Measurements from ENCODE around the gene MPO. TPM values are rescaled to one million over a fixed set of nuclear protein-coding genes. Genes with fewer than 3 reads are reported as not detected.

MPO gene
- total and polyA plus RNA-seq, 9 of the 15 experiments (the other 6 are each of a cell fraction or from before 2014, with no cell fraction given) = 0.04 to 0.47 (median 0.39) TPM; not detected in 6

DNA sequence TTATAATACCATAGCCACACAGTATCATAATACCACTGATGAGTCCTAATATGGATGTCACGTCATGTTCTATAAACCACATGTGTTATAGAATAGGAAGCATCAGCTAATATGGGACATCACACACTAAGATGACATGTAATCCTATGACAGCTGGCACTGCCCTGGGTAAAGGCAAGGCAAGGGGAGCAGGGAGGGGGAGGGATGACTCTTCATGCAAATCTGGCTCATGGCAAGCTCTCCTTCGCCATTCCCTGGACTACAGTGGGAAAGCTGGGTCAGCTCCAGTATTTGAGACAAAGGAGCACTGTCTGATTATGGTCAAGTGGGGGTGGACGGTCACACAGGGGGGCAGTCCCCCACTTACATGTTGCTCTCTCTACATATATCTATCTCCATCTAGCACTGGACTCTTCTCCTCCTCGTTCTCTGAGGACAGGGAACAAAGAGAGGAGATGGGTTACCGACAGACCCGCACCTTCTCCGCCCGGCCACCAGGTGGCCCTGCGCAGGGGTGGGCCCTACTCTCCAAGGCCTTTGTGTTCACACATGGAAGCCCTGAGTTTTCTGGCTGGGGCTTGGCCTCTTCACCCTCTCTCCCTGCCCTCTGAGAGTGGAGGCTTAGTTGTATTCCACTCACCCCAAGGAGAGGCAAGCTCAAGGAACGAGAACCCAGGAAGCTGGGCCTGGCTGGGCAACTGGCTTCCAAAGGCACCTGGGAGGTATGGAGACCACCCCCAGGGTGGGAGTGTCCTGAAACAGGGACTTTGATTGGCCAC lies 23.4 kb upstream of the MPO start (continued):
- TF ChIP-seq ZNF253 (CRISPR knock-in tag; conservative IDR thresholded peaks at IDR 0.05) = no peak
- no peak for TF ChIP-seq GABPA (tag; conservative IDR thresholded peaks at IDR 0.05; ENCODE audit: low read depth)
- TF ChIP-seq, protein P1, sequence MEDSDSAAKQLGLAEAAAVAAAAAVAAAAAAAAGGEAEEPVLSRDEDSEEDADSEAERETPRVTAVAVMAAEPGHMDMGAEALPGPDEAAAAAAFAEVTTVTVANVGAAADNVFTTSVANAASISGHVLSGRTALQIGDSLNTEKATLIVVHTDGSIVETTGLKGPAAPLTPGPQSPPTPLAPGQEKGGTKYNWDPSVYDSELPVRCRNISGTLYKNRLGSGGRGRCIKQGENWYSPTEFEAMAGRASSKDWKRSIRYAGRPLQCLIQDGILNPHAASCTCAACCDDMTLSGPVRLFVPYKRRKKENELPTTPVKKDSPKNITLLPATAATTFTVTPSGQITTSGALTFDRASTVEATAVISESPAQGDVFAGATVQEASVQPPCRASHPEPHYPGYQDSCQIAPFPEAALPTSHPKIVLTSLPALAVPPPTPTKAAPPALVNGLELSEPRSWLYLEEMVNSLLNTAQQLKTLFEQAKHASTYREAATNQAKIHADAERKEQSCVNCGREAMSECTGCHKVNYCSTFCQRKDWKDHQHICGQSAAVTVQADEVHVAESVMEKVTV (CRISPR knock-in tag; IDR thresholded peaks at IDR 0.05) = 0 out of 2 replicates have a peak, but pooled peaks have one; percentile 19
- TF ChIP-seq, protein P2, sequence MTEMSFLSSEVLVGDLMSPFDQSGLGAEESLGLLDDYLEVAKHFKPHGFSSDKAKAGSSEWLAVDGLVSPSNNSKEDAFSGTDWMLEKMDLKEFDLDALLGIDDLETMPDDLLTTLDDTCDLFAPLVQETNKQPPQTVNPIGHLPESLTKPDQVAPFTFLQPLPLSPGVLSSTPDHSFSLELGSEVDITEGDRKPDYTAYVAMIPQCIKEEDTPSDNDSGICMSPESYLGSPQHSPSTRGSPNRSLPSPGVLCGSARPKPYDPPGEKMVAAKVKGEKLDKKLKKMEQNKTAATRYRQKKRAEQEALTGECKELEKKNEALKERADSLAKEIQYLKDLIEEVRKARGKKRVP (CRISPR knock-in tag; IDR thresholded peaks at IDR 0.05) = no peak

DNA sequence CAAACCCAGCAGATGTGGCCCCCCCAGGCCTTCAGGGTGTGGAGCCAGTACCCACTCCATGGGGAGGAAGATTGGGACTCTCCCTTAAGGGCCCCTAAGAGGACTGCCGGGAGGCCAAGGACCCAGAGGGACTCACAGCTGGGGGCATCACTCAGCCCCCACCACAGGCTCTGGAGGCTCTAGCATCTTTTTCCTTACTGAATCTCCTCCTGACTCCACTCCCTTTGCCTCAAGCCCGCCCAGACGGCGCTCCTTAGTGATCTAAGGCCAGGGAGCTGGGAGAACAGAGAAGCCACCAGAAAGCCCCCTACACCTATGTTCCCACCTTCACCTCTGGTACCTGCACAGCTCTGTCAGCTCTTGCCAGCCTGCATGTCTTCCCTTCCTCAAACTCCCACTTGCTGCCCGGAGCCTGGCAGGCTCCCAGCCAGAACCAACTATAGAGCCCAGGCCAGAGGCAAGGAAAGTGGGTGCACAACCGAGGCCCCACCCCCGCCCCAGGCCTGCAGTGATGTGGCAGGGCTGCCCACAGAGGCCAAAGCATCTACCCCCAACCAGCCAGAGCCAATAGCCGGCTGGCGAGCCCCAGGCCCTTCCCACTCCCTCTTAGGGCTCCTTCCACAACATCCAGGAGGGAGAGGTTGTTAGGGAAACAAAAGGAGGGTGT lies 22.3 kb upstream of the MPO start:
- intact Hi-C loops (cut with micrococcal nuclease) (no loop called here), in situ Hi-C loops (cut with MboI) (no loop called here)
- H3K27me3 ChIP-seq (ENCODE audit: control insufficient read depth in 2 of 2, insufficient read depth in 2 of 2, low read length in 2 of 2) = no peaks in the 10 kb centered on the region
- H3K36me3 ChIP-seq (ENCODE audit: control insufficient read depth, insufficient read depth, low read length) = no peaks in the 10 kb centered on the region
- no peak overlapping the region for H3K27ac ChIP-seq (ENCODE audit: extremely low read depth, low read depth, low read length)
- no peak overlapping the region for H3K9ac ChIP-seq (ENCODE audit: insufficient read depth in 1 of 2, low read depth in 2 of 2, low read length in 2 of 2)
- no TSS peak for BruUV-seq (replicated peaks)
- H2AFZ ChIP-seq (ENCODE audit: low read depth, low read length) = no peak overlapping the region
- DNase-seq (ENCODE audit: extremely low read depth in 1 of 4, low spot score in 3 of 4) (no peak), FAIRE-seq (no peak), ATAC-seq (no peak)
- no peak overlapping the region for H3K4me3 ChIP-seq
- CTCF ChIA-PET (ENCODE audit: low intra/inter-chr PET ratio) = no interaction called here
- POLR2A ChIA-PET = no interaction called here
- 33% methylated on average over 9 of the region's 9 CpGs for WGBS (ENCODE audit: insufficient coverage, low coverage, missing lambda C conversion rate)
- no peaks in the 10 kb centered on the region for H3K79me2 ChIP-seq (ENCODE audit: control insufficient read depth, insufficient read depth, low read length)
- no peak overlapping the region for H3K4me2 ChIP-seq (ENCODE audit: insufficient read depth, low read length)
- H3K9me3 ChIP-seq (replicated peaks; ENCODE audit: control insufficient read depth, insufficient read depth, low read depth, low read length) = no peaks in the 10 kb centered on the region
- peaks cover 4 to 18% of the 10 kb centered on the region in 2 experiments; a peak in 2 of 5 replicates for H3K4me1 ChIP-seq (replicated peaks in 1 of 2; ENCODE audit: control insufficient read depth in 2 of 2, insufficient read depth in 2 of 2, low read length in 2 of 2)
- peaks cover 11% of the 10 kb centered on the region for H3K9me1 ChIP-seq (ENCODE audit: control insufficient read depth, insufficient read depth, low read length)
- H4K20me1 ChIP-seq (replicated peaks; ENCODE audit: control insufficient read depth, insufficient read depth, low read length) = no peaks in the 10 kb centered on the region
- no peak for TF ChIP-seq ZNF263 (CRISPR knock-in tag; IDR thresholded peaks at IDR 0.05; ENCODE audit: borderline replicate concordance)
- TF ChIP-seq NR2F6 (CRISPR knock-in tag; IDR thresholded peaks at IDR 0.05) = no peak
- no peak for TF ChIP-seq ZNF324 (CRISPR knock-in tag; IDR thresholded peaks at IDR 0.05)
- no peak for TF ChIP-seq ZNF699 (CRISPR knock-in tag; IDR thresholded peaks at IDR 0.05; ENCODE audit: insufficient replicate concordance)
- TF ChIP-seq, protein P3, sequence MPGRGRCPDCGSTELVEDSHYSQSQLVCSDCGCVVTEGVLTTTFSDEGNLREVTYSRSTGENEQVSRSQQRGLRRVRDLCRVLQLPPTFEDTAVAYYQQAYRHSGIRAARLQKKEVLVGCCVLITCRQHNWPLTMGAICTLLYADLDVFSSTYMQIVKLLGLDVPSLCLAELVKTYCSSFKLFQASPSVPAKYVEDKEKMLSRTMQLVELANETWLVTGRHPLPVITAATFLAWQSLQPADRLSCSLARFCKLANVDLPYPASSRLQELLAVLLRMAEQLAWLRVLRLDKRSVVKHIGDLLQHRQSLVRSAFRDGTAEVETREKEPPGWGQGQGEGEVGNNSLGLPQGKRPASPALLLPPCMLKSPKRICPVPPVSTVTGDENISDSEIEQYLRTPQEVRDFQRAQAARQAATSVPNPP (IDR thresholded peaks at IDR 0.05; ENCODE audit: borderline replicate concordance, insufficient read depth, insufficient read length) = no peak
- TF ChIP-seq ZKSCAN8 (CRISPR knock-in tag; IDR thresholded peaks at IDR 0.05) = no peak
- TF ChIP-seq MYC (IDR thresholded peaks at IDR 0.05; ENCODE audit: low read depth, low read length) = no peak
- TF ChIP-seq MYC (CRISPR knock-in tag; IDR thresholded peaks at IDR 0.05; ENCODE audit: borderline replicate concordance, low read depth) = no peak
- TF ChIP-seq SRSF7 (optimal IDR thresholded peaks at IDR 0.05; ENCODE audit: low read depth, low read length) = no peak
- TF ChIP-seq PHB2 (IDR thresholded peaks at IDR 0.05; ENCODE audit: low read depth) = no peak
